Heart left ventricle (tissue), 13 donors: ENCODE results near the gene JOSD2.

Experiments
- CTCF ChIP-seq, 12 donors: fragments of 200-600 bp; sonication (generic) in 4 of 12; IDR thresholded peaks; one replicate each; pipeline versions ENCODE4 v1.5.0 to v1.8.0; 2018 to 2022; ENCODE audit warnings: antibody characterized with exemption in 12 of 12, mild to moderate bottlenecking in 5 of 12
- POLR2A ChIP-seq, 2 donors: fragments of 450-650 bp; IDR thresholded peaks; one replicate each; pipeline ENCODE4 v1.6.1; 2017; ENCODE audit warnings: antibody characterized with exemption in 2 of 2, mild to moderate bottlenecking in 2 of 2, moderate library complexity in 2 of 2
- donor health status: ischemic (EF 13 %, LVEDD 7.1; RV severe dilation, severe dysfunction).
- donor health status: DM: no; HTN: yes; CAD: no.
- donor health status: DM: no; HTN: no; CAD: no.
- donor health status: ischemic (EF 25% LVEDD 6.9; RV normal size, moderate dysfunction).
- donor health status: ischemic (EF 25% LVEDD 5.7; RV mildly dilated, moderate dysfunction).
- donor health status: ischemic (EF 35%, LVEDD 5.7; RV mildly dilated, moderate dysfunction).
- donor health status: nonischemic (EF 11% LVEDD 7.7; RV severe dilation, severe dysfunction).
- donor health status: DM: yes; HTN: yes; CAD: no.
- donor health status: PGD.
- donor health status: ischemic (EF 29% LVEDD 5.4; RV normal size, mild dysfunction).
- donor health status: nonischemic (EF 23%, LVEDD 6.1; RV moderate dilation, normal function).

GRCh38 chr19:50531171-50531612 lies 20.2 kb upstream of the JOSD2 start:
- no peak for TF ChIP-seq CTCF (IDR thresholded peaks at IDR 0.05)
- no peak for TF ChIP-seq POLR2A (IDR thresholded peaks at IDR 0.05)
